ENCODE data around the gene WDR77. TPM values are rescaled to one million over a fixed set of nuclear protein-coding genes. Genes with fewer than 3 reads are reported as not detected.

The WDR77 gene
- total and polyA plus RNA-seq, 7 donors: 35.3 to 103 (median 46.1) TPM

DNA sequence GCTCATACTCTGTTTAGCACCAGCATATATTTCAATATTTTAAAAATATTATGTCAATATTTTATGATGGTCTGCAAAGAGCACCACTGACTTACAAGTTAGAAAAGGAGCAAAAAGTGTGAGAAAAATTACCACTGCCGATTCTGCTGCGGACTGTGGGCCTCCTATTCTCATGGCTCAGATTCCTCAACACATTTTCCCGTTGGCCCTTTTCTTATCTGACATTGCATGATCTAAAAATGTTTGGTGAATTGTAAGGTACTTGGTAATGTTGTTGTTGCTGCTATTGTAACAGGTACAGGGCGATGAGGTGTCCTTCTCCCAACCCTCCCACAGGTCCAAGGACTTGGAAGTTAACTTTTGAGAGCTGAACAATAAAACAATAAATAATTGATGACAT is 25.5 kb upstream of the WDR77 start:
- WGBS, 3 donors: 68 to 73% (median 71%) methylated on average over 4 of the region's 4 CpGs
- H3K27ac ChIP-seq: peak overlapping the region; percentile 43
- no peak for ATAC-seq
- no peak for DNase-seq
- intact Hi-C loops (cut with DNase I): no loop called here
- TF ChIP-seq CTCF (IDR thresholded peaks at IDR 0.05): no peak
- H3K9me3 ChIP-seq: no peaks in the 10 kb centered on the region
- peak overlapping the region; percentile 43 for H3K4me3 ChIP-seq
- H3K4me1 ChIP-seq: no peaks in the 10 kb centered on the region
- H3K27me3 ChIP-seq (ENCODE audit: insufficient read depth in 3 of 3, low read length in 2 of 3): no peaks in the 10 kb centered on the region
- H3K36me3 ChIP-seq (ENCODE audit: insufficient read depth in 1 of 2, low read depth in 1 of 2): peaks cover 14 to 76% of the 10 kb centered on the region in 2 donors

- ATAC-seq (no peak), DNase-seq (no peak)
- H3K36me3 ChIP-seq (ENCODE audit: insufficient read depth in 1 of 2, low read depth in 1 of 2): peaks cover 16 to 80% of the 10 kb centered on the region in 2 donors
- intact Hi-C loops (cut with DNase I): no loop called here
- peak overlapping the region; percentile 43 for H3K27ac ChIP-seq
- no peaks in the 10 kb centered on the region for H3K9me3 ChIP-seq
- peak overlapping the region; percentile 43 for H3K4me3 ChIP-seq
- no peaks in the 10 kb centered on the region for H3K4me1 ChIP-seq
- TF ChIP-seq CTCF (IDR thresholded peaks at IDR 0.05): no peak
- no peaks in the 10 kb centered on the region for H3K27me3 ChIP-seq (ENCODE audit: insufficient read depth in 3 of 3, low read length in 2 of 3)
- WGBS, 3 donors: 48 to 54% (median 54%) methylated on average over 5 of the region's 5 CpGs
These were observed 25.1 kb upstream of the WDR77 start for GRCh38 chr1:111474106-111474505.

GRCh38 chr1:111471538-111471937 is 22.5 kb upstream of the WDR77 start:
- no peak for ATAC-seq
- Histone ChIP-seq H3K4me3 (no peak overlapping the region), H3K36me3 (ENCODE audit: insufficient read depth in 1 of 2, low read depth in 1 of 2) (peaks cover 22 to 84% of the 10 kb centered on the region in 2 donors), H3K4me1 (no peaks in the 10 kb centered on the region), H3K9me3 (no peaks in the 10 kb centered on the region), H3K27me3 (ENCODE audit: insufficient read depth in 3 of 3, low read length in 2 of 3) (no peaks in the 10 kb centered on the region), H3K27ac (no peak overlapping the region)
- intact Hi-C loops (cut with DNase I): no loop called here
- no peak for DNase-seq
- 95 to 98% (median 97%) methylated on average over 3 of the region's 3 CpGs for WGBS, 3 donors
- TF ChIP-seq CTCF (IDR thresholded peaks at IDR 0.05): no peak

DNA sequence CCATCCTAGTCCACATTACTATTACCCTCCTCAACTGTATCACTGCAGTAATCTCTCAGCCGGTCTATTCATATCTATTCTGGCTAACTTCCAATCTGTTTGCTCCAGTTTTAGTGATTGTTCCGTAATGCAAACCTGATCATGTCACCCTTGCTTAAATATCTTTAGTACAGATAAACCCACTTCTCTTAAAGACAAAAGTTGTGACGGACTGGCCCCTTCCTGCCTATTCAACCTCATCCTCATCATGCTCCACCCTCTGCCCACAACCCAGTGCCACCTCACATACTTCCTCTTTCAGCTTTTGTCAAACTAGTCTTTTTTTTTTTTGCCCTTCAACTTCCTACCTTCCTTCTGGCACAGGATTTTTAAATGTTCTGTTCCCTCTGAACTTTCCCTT is 22.0 kb upstream of the WDR77 start:
- intact Hi-C loops (cut with DNase I): no loop called here
- H3K4me3 ChIP-seq: no peak overlapping the region
- peak in 1 of 4 donors; percentile 39 for ATAC-seq
- H3K4me1 ChIP-seq: no peaks in the 10 kb centered on the region
- no peak for TF ChIP-seq CTCF (IDR thresholded peaks at IDR 0.05)
- no peaks in the 10 kb centered on the region for H3K9me3 ChIP-seq
- WGBS, 3 donors: 64 to 74% (median 71%) methylated on average over 3 of the region's 3 CpGs
- peak; percentile 29 to 61 for DNase-seq
- H3K27me3 ChIP-seq (ENCODE audit: insufficient read depth in 3 of 3, low read length in 2 of 3): no peaks in the 10 kb centered on the region
- H3K36me3 ChIP-seq (ENCODE audit: insufficient read depth in 1 of 2, low read depth in 1 of 2): peaks cover 22 to 78% of the 10 kb centered on the region in 2 donors
- H3K27ac ChIP-seq: no peak overlapping the region

DNA sequence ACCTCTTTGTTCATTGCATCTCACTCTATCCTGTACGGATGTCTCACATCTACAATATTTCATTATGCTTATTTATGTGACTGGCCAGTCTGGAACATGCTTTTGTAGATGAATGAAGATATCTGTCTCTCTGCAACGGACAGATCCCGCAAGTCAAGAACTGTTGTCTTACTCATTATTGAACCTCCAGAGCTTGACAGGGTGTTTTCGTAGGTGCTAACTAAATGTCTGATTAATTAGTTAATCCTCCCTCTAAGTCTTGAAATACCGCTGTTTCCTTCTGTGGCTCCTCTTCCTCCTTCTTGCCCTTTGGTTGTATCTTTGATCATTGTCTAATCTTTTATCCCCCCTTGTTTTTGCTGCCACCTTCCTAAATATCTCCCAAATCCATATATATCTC is 21.5 kb upstream of the WDR77 start:
- Histone ChIP-seq H3K36me3 (ENCODE audit: insufficient read depth in 1 of 2, low read depth in 1 of 2) (peaks cover 22 to 74% of the 10 kb centered on the region in 2 donors), H3K27ac (no peak overlapping the region), H3K4me3 (no peak overlapping the region), H3K27me3 (ENCODE audit: insufficient read depth in 3 of 3, low read length in 2 of 3) (no peaks in the 10 kb centered on the region), H3K4me1 (no peaks in the 10 kb centered on the region), H3K9me3 (no peaks in the 10 kb centered on the region)
- WGBS, 3 donors: 86 to 95% (median 92%) methylated on average over 5 of the region's 5 CpGs
- DNase-seq (no peak), ATAC-seq (no peak)
- TF ChIP-seq CTCF (IDR thresholded peaks at IDR 0.05): no peak
- intact Hi-C loops (cut with DNase I): no loop called here

Measured in psoas muscle (tissue), 8 donors.